Karpas-422 (cell line): Measurements from ENCODE around the gene HSD11B1L. TPM values are rescaled to one million over a fixed set of nuclear protein-coding genes. Genes with fewer than 3 reads are reported as not detected.
"Not testable (repeated sequence)": the region's sequence is repeated elsewhere in the genome, so short reads cannot be mapped to it uniquely, and the experiment has no call there.

Source experiments
- DNase-seq: peaks from one replicate; pipeline ENCODE4 v3.0.0-alpha.2; 2015
- H2AFZ ChIP-seq: fragments of 200-600 bp; sonication (generic); 2 replicates; pipeline ENCODE4 v1.6.1; 2014; ENCODE audit warnings: antibody characterized with exemption, low read length, mixed read lengths
- H3K27ac ChIP-seq: fragments of 200-600 bp; sonication (generic); 2 replicates; pipeline ENCODE4 v1.5.1; 2014; ENCODE audit warnings: mild to moderate bottlenecking, low read length, moderate library complexity
- H3K27me3 ChIP-seq: fragments of 200-600 bp; sonication (generic); 2 replicates; pipeline ENCODE4 v1.6.1; 2014; ENCODE audit warnings: low read length, mixed read lengths
- H3K36me3 ChIP-seq: fragments of 200-600 bp; sonication (generic); 2 replicates; pipeline ENCODE4 v1.6.1; 2014; ENCODE audit warnings: low read length, mixed read lengths; ENCODE audit not compliant: insufficient read depth
- H3K4me1 ChIP-seq: fragments of 200-600 bp; sonication (generic); 2 replicates; pipeline ENCODE4 v1.6.1; 2014; ENCODE audit warnings: mild to moderate bottlenecking, low read length, mixed read lengths
- H3K4me2 ChIP-seq: fragments of 200-600 bp; sonication (generic); 2 replicates; pipeline ENCODE4 v1.6.1; 2014; ENCODE audit warnings: low read length, low read depth, mild to moderate bottlenecking; ENCODE audit not compliant: poor library complexity, severe bottlenecking
- H3K4me3 ChIP-seq: fragments of 200-600 bp; sonication (generic); 2 replicates; pipeline ENCODE4 v1.5.1; 2014; ENCODE audit warnings: mild to moderate bottlenecking, antibody characterized with exemption, low read length, mixed read lengths
- H3K79me2 ChIP-seq: fragments of 200-600 bp; sonication (generic); 2 replicates; pipeline ENCODE4 v1.6.1; 2014; ENCODE audit warnings: mild to moderate bottlenecking, low read length, mixed read lengths
- H3K9ac ChIP-seq: fragments of 200-600 bp; sonication (generic); 2 replicates; pipeline ENCODE4 v1.6.0; 2014; ENCODE audit warnings: low read length
- H3K9me2 ChIP-seq: fragments of 200-600 bp; sonication (generic), shearing (Covaris generic); replicated peaks from 2 replicates; pipeline ENCODE4 v1.6.0; 2014; ENCODE audit warnings: mild to moderate bottlenecking, low read length, moderate library complexity; ENCODE audit not compliant: insufficient read depth
- H3K9me3 ChIP-seq: fragments of 300-700, 200-600 bp; sonication (generic); 2 replicates; pipeline ENCODE4 v1.6.1; 2014; ENCODE audit warnings: low read length, mixed read lengths
- H4K20me1 ChIP-seq: fragments of 200-600 bp; sonication (generic); 2 replicates; pipeline ENCODE4 v1.6.1; 2014; ENCODE audit warnings: mild to moderate bottlenecking, antibody characterized with exemption, low read length, low read depth; ENCODE audit not compliant: insufficient read depth
- total RNA-seq: library from RNA; depleted of rRNA; stranded (reverse); fragments of >200 nt; shearing (Covaris generic); gene quantifications from 2 replicates; pipeline ENCODE4 v1.2.3, GENCODE V29; 2014; ENCODE audit warnings: low replicate concordance; rRNA removed

Gene HSD11B1L
- total RNA-seq, 1 experiment from 2014 or later, result 6.9 TPM

DNA sequence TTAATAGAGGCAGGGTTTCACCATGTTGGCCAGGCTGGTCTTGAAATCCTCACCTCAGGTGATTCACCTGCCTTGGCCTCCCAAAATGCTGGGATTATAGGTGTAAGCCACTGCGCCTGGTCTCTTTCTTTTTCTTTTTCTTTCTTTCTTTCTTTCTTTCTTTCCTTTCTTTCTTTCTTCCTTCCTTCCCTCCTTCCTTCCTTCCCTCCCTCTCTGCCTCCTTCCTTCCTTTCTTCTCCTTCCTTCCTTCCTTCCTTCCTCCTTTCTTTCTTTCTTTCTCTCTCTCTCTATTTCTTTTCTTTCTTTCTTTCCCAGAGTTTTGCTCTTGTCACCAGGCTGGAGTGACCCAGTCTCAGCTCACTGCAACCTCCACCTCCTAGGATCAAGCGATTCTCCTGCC lies 52.3 kb downstream of the HSD11B1L start:
- not testable (repeated sequence) for H3K4me3 ChIP-seq, H3K9me3 ChIP-seq, H2AFZ ChIP-seq, DNase-seq, H3K27ac ChIP-seq, H3K9me2 ChIP-seq, H3K36me3 ChIP-seq, H3K4me1 ChIP-seq, H3K4me2 ChIP-seq, H3K27me3 ChIP-seq, H3K9ac ChIP-seq, H4K20me1 ChIP-seq, H3K79me2 ChIP-seq

Other genes with a start within 250 kb of the HSD11B1L start
- gene ZNRF4, start 225.6 kb upstream of the HSD11B1L start, total RNA-seq, result not detected in 2 replicates
- 0.04 TPM in 1 of 2 replicates, not detected in the other for gene TINCR, start 113.1 kb upstream of the HSD11B1L start, total RNA-seq
- gene SAFB2, start 58.3 kb upstream of the HSD11B1L start, total RNA-seq, result 40.3 and 52.7 TPM in 2 replicates
- gene SAFB, start 57.9 kb upstream of the HSD11B1L start, total RNA-seq, result 53.0 and 92.9 TPM in 2 replicates
- 63.4 and 118 TPM in 2 replicates for gene MICOS13, start 511 bp upstream of the HSD11B1L start, total RNA-seq
- gene RPL36, start 9.3 kb downstream of the HSD11B1L start, total RNA-seq, result 3,189 and 3,229 TPM in 2 replicates
- 65.7 and 165 TPM in 2 replicates for gene LONP1, start 39.1 kb downstream of the HSD11B1L start, total RNA-seq
- gene CATSPERD, start 39.6 kb downstream of the HSD11B1L start, total RNA-seq, result not detected in 2 replicates
- gene PRR22, start 103.7 kb downstream of the HSD11B1L start, total RNA-seq, result 0.29 TPM in 1 of 2 replicates, not detected in the other
- 21.7 and 34.0 TPM in 2 replicates for gene DUS3L, start 110.1 kb downstream of the HSD11B1L start, total RNA-seq
- gene NRTN, start 124.0 kb downstream of the HSD11B1L start, total RNA-seq, result not detected in 2 replicates
- gene FUT6, start 158.7 kb downstream of the HSD11B1L start, total RNA-seq, result not detected in 2 replicates
- gene FUT3, start 170.4 kb downstream of the HSD11B1L start, total RNA-seq, result not detected in 2 replicates
- not detected in 2 replicates for gene FUT5, start 189.5 kb downstream of the HSD11B1L start, total RNA-seq
- gene NDUFA11, start 222.8 kb downstream of the HSD11B1L start, total RNA-seq, result 217 and 384 TPM in 2 replicates
- 8.9 and 19.8 TPM in 2 replicates for gene VMAC, start 223.8 kb downstream of the HSD11B1L start, total RNA-seq
- 3.8 and 17.8 TPM in 2 replicates for gene CAPS, start 233.2 kb downstream of the HSD11B1L start, total RNA-seq